Ascending aorta (tissue), 2 donors: ENCODE results near the gene SMC6. TPM values are rescaled to one million over a fixed set of nuclear protein-coding genes. Genes with fewer than 3 reads are reported as not detected.

Experiments used
- DNase-seq, 2 donors: peaks; one replicate each; pipeline ENCODE4 v3.0.0-alpha.2; 2019; ENCODE audit warnings: low spot score in 2 of 2
- H3K27ac ChIP-seq, 2 donors: fragments of 200-600 bp; sonication (generic); one replicate each; pipeline ENCODE4 v1.5.1; 2016 to 2017; ENCODE audit warnings: mild to moderate bottlenecking in 1 of 2
- H3K27me3 ChIP-seq: fragments of 200-600 bp; sonication (generic); one replicate; pipeline ENCODE4 v1.5.1; 2017
- H3K36me3 ChIP-seq, 2 donors: fragments of 200-600 bp; sonication (generic); one replicate each; pipeline ENCODE4 v1.5.1; 2016
- H3K4me1 ChIP-seq, 2 donors: fragments of 200-600 bp; sonication (generic); one replicate each; pipeline ENCODE4 v1.5.1; 2016 to 2017; ENCODE audit warnings: mild to moderate bottlenecking in 1 of 2
- H3K4me3 ChIP-seq, 2 donors: fragments of 200-600 bp; sonication (generic); one replicate each; pipeline ENCODE4 v1.5.1; 2016 to 2017; ENCODE audit warnings: mild to moderate bottlenecking in 1 of 2
- H3K9me3 ChIP-seq, 2 donors: fragments of 200-600 bp; sonication (generic); one replicate each; pipeline ENCODE4 v1.5.1; 2016
- intact Hi-C: fragments of 100-400 bp; cut with DNase I; formaldehyde crosslinking; loops from one replicate; pipeline ENCODE4 v1.15.1; 2023
- total RNA-seq: library from RNA; depleted of rRNA; stranded (reverse); fragments of >200 nt; gene quantifications from one replicate; pipeline ENCODE4 v1.1.0, GENCODE V29; 2016
- TF ChIP-seq, protein P1 (sequence below), 3 experiments: fragments of 200-600 bp in 2 of 3; fragments of 450-650 bp in 1 of 3; sonication (generic) in 2 of 3; IDR thresholded peaks; one replicate each; pipeline ENCODE4 v1.5.1; 2016 to 2019; ENCODE audit warnings: antibody characterized with exemption in 3 of 3, mild to moderate bottlenecking in 1 of 3, moderate library complexity in 1 of 3

The SMC6 gene
- total RNA-seq, 1 donor from 2014 or later, result 6.2 TPM

DNA sequence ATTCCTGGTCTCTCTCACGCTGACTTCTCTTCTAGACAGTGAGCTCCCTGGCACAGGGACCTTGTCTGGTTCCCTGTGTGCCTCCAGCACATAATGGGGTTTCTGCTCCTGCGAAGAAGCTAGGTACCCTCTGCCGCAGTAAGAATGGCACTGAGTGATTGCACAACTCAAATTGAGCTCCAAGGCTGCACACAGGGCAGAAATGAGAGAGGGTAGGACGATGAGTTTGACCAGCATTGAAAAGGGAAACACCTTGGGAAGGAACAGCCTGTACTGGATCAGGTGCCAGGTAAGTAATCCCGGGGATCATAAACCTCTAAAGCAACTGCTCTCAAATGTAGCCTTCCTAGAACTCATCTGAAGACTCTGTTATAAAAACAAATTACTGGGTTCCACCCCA, 41.7 kb upstream of the SMC6 start:
- no peak for DNase-seq
- no peak overlapping the region for H3K27ac ChIP-seq
- no peak overlapping the region for H3K4me3 ChIP-seq
- H3K9me3 ChIP-seq, result no peaks in the 10 kb centered on the region
- no peaks in the 10 kb centered on the region for H3K27me3 ChIP-seq
- intact Hi-C loops, result no loop called here
- TF ChIP-seq, protein P1, sequence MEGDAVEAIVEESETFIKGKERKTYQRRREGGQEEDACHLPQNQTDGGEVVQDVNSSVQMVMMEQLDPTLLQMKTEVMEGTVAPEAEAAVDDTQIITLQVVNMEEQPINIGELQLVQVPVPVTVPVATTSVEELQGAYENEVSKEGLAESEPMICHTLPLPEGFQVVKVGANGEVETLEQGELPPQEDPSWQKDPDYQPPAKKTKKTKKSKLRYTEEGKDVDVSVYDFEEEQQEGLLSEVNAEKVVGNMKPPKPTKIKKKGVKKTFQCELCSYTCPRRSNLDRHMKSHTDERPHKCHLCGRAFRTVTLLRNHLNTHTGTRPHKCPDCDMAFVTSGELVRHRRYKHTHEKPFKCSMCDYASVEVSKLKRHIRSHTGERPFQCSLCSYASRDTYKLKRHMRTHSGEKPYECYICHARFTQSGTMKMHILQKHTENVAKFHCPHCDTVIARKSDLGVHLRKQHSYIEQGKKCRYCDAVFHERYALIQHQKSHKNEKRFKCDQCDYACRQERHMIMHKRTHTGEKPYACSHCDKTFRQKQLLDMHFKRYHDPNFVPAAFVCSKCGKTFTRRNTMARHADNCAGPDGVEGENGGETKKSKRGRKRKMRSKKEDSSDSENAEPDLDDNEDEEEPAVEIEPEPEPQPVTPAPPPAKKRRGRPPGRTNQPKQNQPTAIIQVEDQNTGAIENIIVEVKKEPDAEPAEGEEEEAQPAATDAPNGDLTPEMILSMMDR (IDR thresholded peaks at IDR 0.05), result no peak
- no peaks in the 10 kb centered on the region for H3K4me1 ChIP-seq
- no peaks in the 10 kb centered on the region for H3K36me3 ChIP-seq

DNA sequence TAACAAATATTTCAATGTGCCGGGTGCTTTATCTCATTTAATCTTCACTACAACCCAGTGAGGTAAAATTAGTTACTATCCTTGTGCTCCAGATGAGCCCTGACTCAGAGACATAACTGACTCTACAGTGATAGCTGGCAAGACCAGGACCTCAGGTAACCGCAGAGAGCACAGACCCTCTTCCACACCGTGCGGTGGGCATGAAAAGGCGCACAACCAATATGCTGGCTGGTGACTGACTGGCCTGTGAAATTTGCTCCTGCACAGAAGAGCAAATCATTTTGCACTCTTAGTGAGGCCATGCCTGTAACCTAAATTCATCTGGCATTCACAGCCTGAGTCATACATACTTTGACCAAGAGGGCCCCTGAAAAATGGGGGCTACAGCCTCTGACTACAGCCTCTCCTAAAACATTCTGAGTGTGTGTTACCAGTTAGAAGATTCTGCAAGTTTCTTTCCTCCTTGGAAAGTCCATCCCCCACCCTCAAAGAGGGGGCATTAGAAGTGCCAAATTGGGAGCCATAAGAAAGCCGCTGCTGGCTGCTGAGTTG, 40.3 kb upstream of the SMC6 start:
- Histone ChIP-seq H3K27me3 (no peaks in the 10 kb centered on the region), H3K27ac (no peak overlapping the region), H3K4me3 (no peak overlapping the region), H3K4me1 (no peaks in the 10 kb centered on the region), H3K36me3 (no peaks in the 10 kb centered on the region), H3K9me3 (no peaks in the 10 kb centered on the region)
- intact Hi-C loops, result no loop called here
- no peak for DNase-seq
- TF ChIP-seq, protein P1 (IDR thresholded peaks at IDR 0.05), result no peak

DNA sequence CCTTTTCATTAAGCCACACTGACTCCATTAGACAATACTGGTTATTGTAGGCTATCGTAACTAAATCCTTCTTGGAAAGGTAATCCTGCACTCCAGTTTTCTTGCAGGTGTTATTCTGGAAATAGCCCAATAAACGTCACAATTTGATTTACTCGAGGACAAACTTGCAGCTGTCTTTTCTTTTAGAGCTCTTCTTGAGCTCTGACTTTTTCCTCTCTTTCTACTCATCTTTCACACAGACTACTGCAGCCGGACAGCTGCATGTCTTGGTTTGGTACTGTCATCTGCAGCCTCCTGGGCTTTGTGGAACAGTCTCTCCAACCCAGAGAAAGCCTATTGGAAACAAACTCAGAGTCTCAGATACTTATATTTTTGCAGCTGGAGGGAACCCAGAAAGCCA, 39.7 kb upstream of the SMC6 start:
- H3K4me1 ChIP-seq, result no peaks in the 10 kb centered on the region
- DNase-seq, result no peak
- no peak overlapping the region for H3K4me3 ChIP-seq
- TF ChIP-seq, protein P1 (IDR thresholded peaks at IDR 0.05), result no peak
- H3K27me3 ChIP-seq, result no peaks in the 10 kb centered on the region
- no peak overlapping the region for H3K27ac ChIP-seq
- H3K36me3 ChIP-seq, result no peaks in the 10 kb centered on the region
- no peaks in the 10 kb centered on the region for H3K9me3 ChIP-seq
- intact Hi-C loops, result no loop called here

DNA sequence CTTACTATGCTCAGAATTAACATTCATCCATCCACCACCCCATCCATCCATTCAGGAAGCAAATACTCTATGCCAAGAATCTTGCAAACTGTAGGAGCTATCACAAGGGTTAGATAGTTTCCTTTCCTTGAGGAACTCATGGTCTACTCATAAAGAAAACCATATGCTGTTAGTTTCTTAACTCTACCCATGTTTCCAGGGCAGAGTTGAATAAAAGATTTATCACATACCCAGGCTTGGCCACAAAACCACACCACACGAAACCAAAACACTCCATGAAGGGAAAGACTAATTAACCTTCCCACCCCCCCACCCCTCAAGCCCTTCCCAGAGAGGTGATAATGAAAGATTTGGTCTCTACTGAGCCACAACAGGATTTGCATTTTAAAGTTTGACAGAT, 38.9 kb upstream of the SMC6 start:
- Histone ChIP-seq H3K27me3 (no peaks in the 10 kb centered on the region), H3K27ac (no peak overlapping the region), H3K9me3 (no peaks in the 10 kb centered on the region), H3K36me3 (no peaks in the 10 kb centered on the region), H3K4me3 (no peak overlapping the region), H3K4me1 (no peaks in the 10 kb centered on the region)
- DNase-seq, result no peak
- intact Hi-C loops, result no loop called here
- TF ChIP-seq, protein P1 (IDR thresholded peaks at IDR 0.05), result no peak

DNA sequence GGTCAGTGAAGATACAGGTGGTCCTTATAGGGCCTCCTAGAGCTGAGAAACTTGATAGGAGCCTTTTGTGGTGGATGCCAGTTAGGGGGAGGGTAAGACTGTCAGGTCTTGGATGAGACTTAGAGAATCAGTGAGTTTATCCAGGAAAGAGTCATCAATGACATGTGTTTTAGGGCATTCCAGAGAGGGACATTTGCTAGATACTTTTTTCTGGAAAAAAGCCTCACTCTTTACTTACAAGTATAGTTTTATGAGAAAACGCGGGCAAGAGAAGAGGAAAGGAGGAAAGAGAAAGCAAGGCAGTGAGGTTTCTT, 38.2 kb upstream of the SMC6 start:
- no peaks in the 10 kb centered on the region for H3K9me3 ChIP-seq
- H3K4me3 ChIP-seq, result no peak overlapping the region
- DNase-seq, result no peak
- TF ChIP-seq, protein P1 (IDR thresholded peaks at IDR 0.05), result no peak
- no peak overlapping the region for H3K27ac ChIP-seq
- no peaks in the 10 kb centered on the region for H3K4me1 ChIP-seq
- no peaks in the 10 kb centered on the region for H3K27me3 ChIP-seq
- intact Hi-C loops, result no loop called here
- no peaks in the 10 kb centered on the region for H3K36me3 ChIP-seq
